WTC11 (cell line): ENCODE results near the gene FMO5. TPM values are rescaled to one million over a fixed set of nuclear protein-coding genes. Genes with fewer than 3 reads are reported as not detected.

ENCODE experiments used
- ATAC-seq: fragments of 200-7000 bp; cut with Tn5 transposase; 2 replicates; pipeline ENCODE4 v1.10.0; 2021; ENCODE audit warnings: mild to moderate bottlenecking, moderate library complexity
- CTCF ChIA-PET: fragments of 300-600 bp; sonication (Branson Sonifier 250); formaldehyde crosslinking; loops from one replicate; lab custom pipeline; 2021; ENCODE audit warnings: antibody characterized with exemption; lab: Charles Lee
- POLR2A ChIA-PET: fragments of 350-600 bp; sonication (Branson Sonifier 250); formaldehyde crosslinking; loops from one replicate; lab custom pipeline; 2021; ENCODE audit warnings: antibody characterized with exemption; lab: Charles Lee
- DNase-seq: peaks from one replicate; pipeline ENCODE4 v3.0.0; 2021; ENCODE audit warnings: low spot score
- H3K27ac Mint-ChIP-seq: 2 replicates; pipeline ENCODE4 v1.8.0; 2021; ENCODE audit warnings: mixed read lengths
- H3K27me3 Mint-ChIP-seq: 2 replicates; pipeline ENCODE4 v1.8.0; 2021; ENCODE audit warnings: low read depth, mild to moderate bottlenecking, moderate library complexity, mixed read lengths
- H3K36me3 Mint-ChIP-seq: 2 replicates; pipeline ENCODE4 v1.8.0; 2021; ENCODE audit warnings: mixed read lengths
- H3K4me1 Mint-ChIP-seq: 2 replicates; pipeline ENCODE4 v1.8.0; 2022; ENCODE audit warnings: mixed read lengths
- H3K4me3 Mint-ChIP-seq: 2 replicates; pipeline ENCODE4 v1.8.0; 2021; ENCODE audit warnings: mild to moderate bottlenecking, moderate library complexity, mixed read lengths
- H3K9me3 Mint-ChIP-seq: 2 replicates; pipeline ENCODE4 v1.8.0; 2021; ENCODE audit warnings: mixed read lengths
- ATF1 ChIP-seq: sonication (generic); formaldehyde crosslinking; IDR thresholded peaks from 2 replicates; pipeline ENCODE4 v1.8.1; 2023; ENCODE audit warnings: mild to moderate bottlenecking, moderate library complexity, missing genetic modification reagents
- ATF2 ChIP-seq: sonication (generic); formaldehyde crosslinking; IDR thresholded peaks from 2 replicates; pipeline ENCODE4 v1.8.1; 2022; ENCODE audit warnings: low read depth, missing genetic modification reagents, borderline replicate concordance
- ATF3 ChIP-seq: sonication (generic); formaldehyde crosslinking; conservative IDR thresholded peaks from 2 replicates; pipeline ENCODE4 v1.8.1; 2022; ENCODE audit warnings: mild to moderate bottlenecking, missing genetic modification reagents
- CBFB ChIP-seq: sonication (generic); formaldehyde crosslinking; IDR thresholded peaks from 2 replicates; pipeline ENCODE4 v1.8.1; 2022; ENCODE audit warnings: mild to moderate bottlenecking, low read depth, missing genetic modification reagents
- CDX4 ChIP-seq: fragments of 250-450 bp; sonication (Bioruptor Pico); IDR thresholded peaks from 2 replicates; pipeline ENCODE4 v1.9.0; 2021; ENCODE audit warnings: moderate library complexity, mild to moderate bottlenecking, inconsistent platforms, borderline replicate concordance
- ESRRA ChIP-seq: sonication (generic); formaldehyde crosslinking; IDR thresholded peaks from 2 replicates; pipeline ENCODE4 v1.8.1; 2022; ENCODE audit warnings: mild to moderate bottlenecking, missing genetic modification reagents, borderline replicate concordance
- FOXK1 ChIP-seq: sonication (generic); formaldehyde crosslinking; IDR thresholded peaks from 2 replicates; pipeline ENCODE4 v1.8.0; 2022; ENCODE audit warnings: mild to moderate bottlenecking, moderate library complexity, missing genetic modification reagents
- GRHL2 ChIP-seq: fragments of 250-450 bp; sonication (Bioruptor Pico); IDR thresholded peaks from 2 replicates; pipeline ENCODE4 v1.8.0; 2022; ENCODE audit warnings: mild to moderate bottlenecking, moderate library complexity; ENCODE audit not compliant: insufficient replicate concordance, severe bottlenecking
- GTF2I ChIP-seq: fragments of 250-450 bp; sonication (Bioruptor Pico); conservative IDR thresholded peaks from 2 replicates; pipeline ENCODE4 v1.4.0; 2021; ENCODE audit warnings: mild to moderate bottlenecking
- HMGXB4 ChIP-seq: sonication (generic); formaldehyde crosslinking; IDR thresholded peaks from 2 replicates; pipeline ENCODE4 v1.8.1; 2023; ENCODE audit warnings: mild to moderate bottlenecking, moderate library complexity, missing genetic modification reagents
- KAT7 ChIP-seq: sonication (generic); formaldehyde crosslinking; IDR thresholded peaks from 2 replicates; pipeline ENCODE4 v1.8.1; 2023; ENCODE audit warnings: missing genetic modification reagents, mild to moderate bottlenecking, borderline replicate concordance
- MAX ChIP-seq: sonication (generic); formaldehyde crosslinking; IDR thresholded peaks from 2 replicates; pipeline ENCODE4 v1.8.0; 2022; ENCODE audit warnings: mild to moderate bottlenecking, missing genetic modification reagents
- MLX ChIP-seq: sonication (generic); formaldehyde crosslinking; IDR thresholded peaks from 2 replicates; pipeline ENCODE4 v1.8.1; 2023; ENCODE audit warnings: mild to moderate bottlenecking, missing genetic modification reagents, moderate library complexity
- MXD4 ChIP-seq: fragments of 250-450 bp; sonication (Bioruptor Pico); IDR thresholded peaks from 2 replicates; pipeline ENCODE4 v1.8.0; 2021; ENCODE audit warnings: mild to moderate bottlenecking, moderate library complexity, borderline replicate concordance
- NFATC4 ChIP-seq: fragments of 250-450 bp; sonication (Bioruptor Pico); IDR thresholded peaks from 2 replicates; pipeline ENCODE4 v1.9.0; 2021; ENCODE audit warnings: mild to moderate bottlenecking
- NFE2L1 ChIP-seq: sonication (generic); formaldehyde crosslinking; IDR thresholded peaks from 2 replicates; pipeline ENCODE4 v1.8.1; 2023; ENCODE audit warnings: missing genetic modification reagents
- NR1H2 ChIP-seq: sonication (generic); formaldehyde crosslinking; IDR thresholded peaks from 2 replicates; pipeline ENCODE4 v1.9.0; 2021; ENCODE audit warnings: mild to moderate bottlenecking, moderate library complexity, missing genetic modification reagents
- SMAD4 ChIP-seq: sonication (generic); formaldehyde crosslinking; IDR thresholded peaks from 2 replicates; pipeline ENCODE4 v1.8.0; 2022; ENCODE audit warnings: mild to moderate bottlenecking, missing genetic modification reagents
- SOX15 ChIP-seq: fragments of 250-450 bp; sonication (Bioruptor Pico); IDR thresholded peaks from 2 replicates; pipeline ENCODE4 v1.9.0; 2021; ENCODE audit warnings: mild to moderate bottlenecking
- ZNF232 ChIP-seq: sonication (generic); formaldehyde crosslinking; IDR thresholded peaks from 2 replicates; pipeline ENCODE4 v1.8.0; 2022; ENCODE audit warnings: mild to moderate bottlenecking, missing genetic modification reagents
- ZNF671 ChIP-seq: fragments of 250-450 bp; sonication (Bioruptor Pico); IDR thresholded peaks from 2 replicates; pipeline ENCODE4 v1.8.0; 2021; ENCODE audit warnings: mild to moderate bottlenecking
- ZSCAN18 ChIP-seq: fragments of 250-450 bp; sonication (Bioruptor Pico); IDR thresholded peaks from 2 replicates; pipeline ENCODE4 v2.1.2; 2022; ENCODE audit warnings: mild to moderate bottlenecking, moderate library complexity
- total RNA-seq: library from RNA; stranded (reverse); gene quantifications from 3 replicates; pipeline ENCODE4 v1.2.3, GENCODE V29; 2021

The FMO5 gene
- total RNA-seq, 1 experiment from 2014 or later: 3.3 TPM

- TF ChIP-seq CDX4 (CRISPR knock-in tag) (no peak), GTF2I (CRISPR knock-in tag) (no peak), CBFB (CRISPR knock-in tag) (no peak), NFATC4 (CRISPR knock-in tag) (no peak), SOX15 (CRISPR knock-in tag) (no peak), MLX (CRISPR knock-in tag) (no peak), SMAD4 (no peak), ATF2 (CRISPR knock-in tag) (no peak), MXD4 (CRISPR knock-in tag) (no peak), ATF3 (CRISPR knock-in tag) (no peak), NR1H2 (no peak), ZNF671 (no peak), ZSCAN18 (CRISPR knock-in tag) (no peak)
These were observed 15.0 kb downstream of the FMO5 start (continued) for GRCh38 chr1:147209825-147210821.

GRCh38 chr1:147208619-147209018 is 16.5 kb downstream of the FMO5 start:
- no peak overlapping the region for H3K4me3 Mint-ChIP-seq
- POLR2A ChIA-PET: no interaction called here
- no peak overlapping the region for H3K27ac Mint-ChIP-seq
- no peak for DNase-seq
- CTCF ChIA-PET: interaction anchor here (0.6 kb wide), 2 partner anchors 16 to 70 kb away, joined by 4 to 5 read pairs; no protein-coding TSS in a partner anchor
- no peak for TF ChIP-seq NFE2L1 (CRISPR knock-in tag)
- TF ChIP-seq MAX: no peak
- TF ChIP-seq GRHL2 (CRISPR knock-in tag): no peak
- TF ChIP-seq CDX4 (CRISPR knock-in tag): no peak
- TF ChIP-seq ESRRA (CRISPR knock-in tag): no peak
- no peak for TF ChIP-seq HMGXB4 (CRISPR knock-in tag)
- no peak for TF ChIP-seq NR1H2
- no peak for TF ChIP-seq FOXK1 (CRISPR knock-in tag)
- no peak for TF ChIP-seq ATF1 (CRISPR knock-in tag)
- TF ChIP-seq KAT7 (CRISPR knock-in tag): no peak
- no peak for TF ChIP-seq ZNF232 (CRISPR knock-in tag)
- no peak for TF ChIP-seq SMAD4
- TF ChIP-seq, all 79 proteins: peak for 0
- Mint-ChIP-seq H3K9me3 (no peaks in the 10 kb centered on the region), H3K4me1 (no peaks in the 10 kb centered on the region), H3K36me3 (no peaks in the 10 kb centered on the region), H3K27me3 (no peaks in the 10 kb centered on the region)
- no peak for ATAC-seq
